Sigmoid colon (tissue), 7 donors: Measurements from ENCODE around the gene PITX1. TPM values are rescaled to one million over a fixed set of nuclear protein-coding genes. Genes with fewer than 3 reads are reported as not detected.
A peak's percentile ranks its signal among the peaks of the same experiment; 100 is the strongest.

ENCODE experiments used
- DNase-seq: peaks from one replicate; pipeline ENCODE4 v3.0.0-alpha.2; 2019
- H3K27ac ChIP-seq, 4 donors: fragments of 200-600 bp; sonication (generic); one replicate each; pipeline ENCODE4 v1.5.1; 2016 to 2019; ENCODE audit warnings: mild to moderate bottlenecking in 1 of 4
- H3K27me3 ChIP-seq, 3 donors: fragments of 200-600 bp; sonication (generic); one replicate each; pipeline ENCODE4 v1.5.1; 2019; ENCODE audit warnings: mild to moderate bottlenecking in 1 of 3
- H3K36me3 ChIP-seq, 4 donors: fragments of 200-600 bp; sonication (generic); one replicate each; pipeline ENCODE4 v1.5.1; 2016 to 2019
- H3K4me1 ChIP-seq, 4 donors: fragments of 200-600 bp; sonication (generic); one replicate each; pipeline ENCODE4 v1.5.1; 2017 to 2019
- H3K4me3 ChIP-seq, 4 donors: fragments of 200-600 bp; sonication (generic); one replicate each; pipeline ENCODE4 v1.5.1; 2017 to 2019; ENCODE audit warnings: mild to moderate bottlenecking in 2 of 4, moderate library complexity in 1 of 4
- H3K9me3 ChIP-seq, 4 donors: fragments of 200-600 bp in 3 of 4; sonication (generic) in 3 of 4; one replicate each; pipeline versions ENCODE4 v1.5.1 to v1.6.1; 2013 to 2019
- EP300 ChIP-seq, 4 donors: sonication (generic); formaldehyde crosslinking; IDR thresholded peaks; one replicate each; pipeline ENCODE4 v1.6.1; 2017; ENCODE audit warnings: antibody characterized with exemption in 4 of 4
- POLR2A ChIP-seq, 2 donors: fragments of 450-650 bp; IDR thresholded peaks; one replicate each; pipeline ENCODE4 v1.6.1; 2016; ENCODE audit warnings: antibody characterized with exemption in 2 of 2, mild to moderate bottlenecking in 2 of 2, moderate library complexity in 2 of 2
- POLR2AphosphoS5 ChIP-seq, 4 donors: sonication (generic); formaldehyde crosslinking; IDR thresholded peaks; one replicate each; pipeline ENCODE4 v1.6.1; 2017; ENCODE audit warnings: antibody characterized with exemption in 4 of 4
- WGBS, 2 donors: extraction: QIAGEN DNeasy Blood & Tissue Kit; methylation state at CpG; one replicate each; pipeline ENCODE4 v1.1.7; 2013; 5-methylcytosine and 5-hydroxymethylcytosine counted together
- intact Hi-C: fragments of 100-400 bp; cut with DNase I; formaldehyde crosslinking; loops from one replicate; pipeline ENCODE4 v1.15.1; 2023
- polyA plus RNA-seq, 3 donors: library from polyadenylated mRNA; stranded (reverse); fragments of 200-250 nt; gene quantifications; one replicate each; pipeline ENCODE4 v1.2.3, GENCODE V29; 2013
- total RNA-seq, 4 donors: library from RNA; depleted of rRNA; stranded (reverse); fragments of >200 nt; gene quantifications; one replicate each; pipeline ENCODE4 v1.1.0, GENCODE V29; 2016
- TF ChIP-seq, protein P1 (sequence below), 4 experiments: fragments of 450-650 bp in 3 of 4; fragments of 200-600 bp in 1 of 4; IDR thresholded peaks; one replicate each; pipeline ENCODE4 v1.5.1; 2016 to 2019; ENCODE audit warnings: antibody characterized with exemption in 4 of 4, mild to moderate bottlenecking in 3 of 4, moderate library complexity in 2 of 4
- donor health status: healthy with polysubstance abuse.
- donor health status: Bipolar disorder and iron deficiency.
- donor health status: healthy.

The PITX1 gene
- total and polyA plus RNA-seq, 7 donors = 1.6 to 7.2 (median 5.8) TPM

DNA sequence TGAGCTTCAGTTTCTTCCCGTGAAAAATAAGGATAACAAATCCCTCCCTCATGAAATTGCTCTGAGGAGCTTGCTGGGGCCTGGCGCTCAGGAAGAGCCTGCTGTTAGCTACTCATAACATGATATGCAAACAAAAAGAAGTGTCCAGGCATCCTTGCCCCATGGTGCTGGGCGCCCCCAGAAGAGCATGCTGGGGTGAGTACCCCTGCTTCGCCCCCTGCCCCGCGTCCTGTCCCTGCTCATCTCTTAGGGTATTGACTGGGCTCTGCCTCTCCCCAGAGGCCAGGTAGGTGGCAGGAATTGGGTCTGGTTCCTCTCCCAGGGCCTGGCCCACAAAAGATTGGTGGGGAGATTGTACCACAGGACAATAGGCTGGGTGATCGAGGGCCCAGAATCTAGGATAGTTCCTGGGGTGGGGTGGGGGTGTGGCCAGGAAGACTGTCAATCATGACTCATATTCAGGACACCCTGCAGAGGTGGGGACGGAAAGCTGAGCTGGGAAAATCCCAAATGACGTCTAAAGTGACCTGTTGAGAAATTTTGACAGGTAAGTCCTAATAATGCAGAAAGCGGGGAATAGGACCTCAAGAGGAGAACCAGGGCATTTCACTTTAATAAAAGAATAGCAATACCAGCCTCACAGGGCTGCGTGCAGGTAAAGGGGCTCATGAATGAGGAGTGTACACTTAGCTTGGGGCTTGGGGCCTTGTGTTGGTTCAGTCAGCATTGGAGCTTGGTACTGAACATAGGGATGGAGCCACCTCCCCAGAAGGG is 8.9 kb downstream of the PITX1 start:
- peaks cover 0 to 16% (median 10%) of the 10 kb centered on the region in 4 donors for H3K4me1 ChIP-seq
- no peaks in the 10 kb centered on the region for H3K36me3 ChIP-seq
- intact Hi-C loops = no loop called here
- TF ChIP-seq, protein P1, sequence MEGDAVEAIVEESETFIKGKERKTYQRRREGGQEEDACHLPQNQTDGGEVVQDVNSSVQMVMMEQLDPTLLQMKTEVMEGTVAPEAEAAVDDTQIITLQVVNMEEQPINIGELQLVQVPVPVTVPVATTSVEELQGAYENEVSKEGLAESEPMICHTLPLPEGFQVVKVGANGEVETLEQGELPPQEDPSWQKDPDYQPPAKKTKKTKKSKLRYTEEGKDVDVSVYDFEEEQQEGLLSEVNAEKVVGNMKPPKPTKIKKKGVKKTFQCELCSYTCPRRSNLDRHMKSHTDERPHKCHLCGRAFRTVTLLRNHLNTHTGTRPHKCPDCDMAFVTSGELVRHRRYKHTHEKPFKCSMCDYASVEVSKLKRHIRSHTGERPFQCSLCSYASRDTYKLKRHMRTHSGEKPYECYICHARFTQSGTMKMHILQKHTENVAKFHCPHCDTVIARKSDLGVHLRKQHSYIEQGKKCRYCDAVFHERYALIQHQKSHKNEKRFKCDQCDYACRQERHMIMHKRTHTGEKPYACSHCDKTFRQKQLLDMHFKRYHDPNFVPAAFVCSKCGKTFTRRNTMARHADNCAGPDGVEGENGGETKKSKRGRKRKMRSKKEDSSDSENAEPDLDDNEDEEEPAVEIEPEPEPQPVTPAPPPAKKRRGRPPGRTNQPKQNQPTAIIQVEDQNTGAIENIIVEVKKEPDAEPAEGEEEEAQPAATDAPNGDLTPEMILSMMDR (IDR thresholded peaks at IDR 0.05) = no peak
- no peak for TF ChIP-seq EP300 (IDR thresholded peaks at IDR 0.05)
- TF ChIP-seq POLR2AphosphoS5 (IDR thresholded peaks at IDR 0.05) = no peak
- TF ChIP-seq POLR2A (IDR thresholded peaks at IDR 0.05) = no peak
- H3K4me3 ChIP-seq = no peak overlapping the region
- no peak for DNase-seq
- WGBS, 2 donors = 80 to 84% methylated on average over 11 of the region's 11 CpGs
- H3K27me3 ChIP-seq = peaks cover 32 to 40% (median 39%) of the 10 kb centered on the region in 3 donors
- H3K9me3 ChIP-seq = no peaks in the 10 kb centered on the region
- no peak overlapping the region for H3K27ac ChIP-seq

DNA sequence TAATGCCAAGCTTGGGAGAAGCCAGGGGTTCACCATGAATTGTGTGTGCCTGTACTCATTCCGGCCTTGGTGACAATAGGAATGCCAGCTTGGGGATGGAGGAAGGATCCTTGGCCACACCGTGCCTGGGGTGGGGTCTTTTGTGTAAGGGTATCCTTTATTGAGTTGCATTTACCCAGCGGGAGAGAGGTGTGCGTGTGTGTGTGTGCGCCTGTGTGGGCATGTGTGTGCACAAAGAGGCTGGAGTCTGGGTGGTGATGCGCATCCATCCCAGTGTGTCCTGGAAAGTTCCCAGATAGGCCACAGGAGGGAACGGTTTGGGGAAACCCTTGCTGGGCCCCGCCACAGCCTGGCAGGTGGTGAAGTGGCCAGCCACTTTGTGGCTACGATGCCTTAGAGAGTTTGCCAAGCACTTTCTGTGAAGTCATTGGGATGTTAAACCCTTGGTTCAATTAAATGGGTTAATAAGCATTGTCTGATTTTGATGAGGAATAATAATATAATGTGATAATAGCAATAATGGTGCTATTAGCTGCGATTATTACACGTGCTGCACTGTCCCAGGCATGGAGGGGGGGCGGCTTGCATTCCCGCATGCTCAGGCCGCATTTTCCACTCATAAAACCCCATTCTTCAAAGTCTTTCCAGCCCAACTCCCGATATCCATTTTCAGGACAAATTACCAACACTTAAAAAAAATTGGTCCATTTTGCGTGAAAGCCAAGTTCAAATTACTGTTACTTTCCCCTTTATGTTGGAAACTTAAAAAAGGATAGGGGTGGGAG is 13.7 kb downstream of the PITX1 start:
- Histone ChIP-seq H3K4me1 (peaks cover 0 to under 1% (median 0%) of the 10 kb centered on the region in 4 donors), H3K4me3 (no peak overlapping the region), H3K27me3 (no peaks in the 10 kb centered on the region), H3K27ac (no peak overlapping the region), H3K36me3 (no peaks in the 10 kb centered on the region), H3K9me3 (no peaks in the 10 kb centered on the region)
- DNase-seq = peak; percentile 24
- TF ChIP-seq POLR2A (IDR thresholded peaks at IDR 0.05) (no peak), EP300 (IDR thresholded peaks at IDR 0.05) (no peak), POLR2AphosphoS5 (IDR thresholded peaks at IDR 0.05) (no peak)
- TF ChIP-seq, protein P1 (IDR thresholded peaks at IDR 0.05) = no peak
- 88 to 90% methylated on average over 16 of the region's 16 CpGs for WGBS, 2 donors
- intact Hi-C loops = no loop called here

DNA sequence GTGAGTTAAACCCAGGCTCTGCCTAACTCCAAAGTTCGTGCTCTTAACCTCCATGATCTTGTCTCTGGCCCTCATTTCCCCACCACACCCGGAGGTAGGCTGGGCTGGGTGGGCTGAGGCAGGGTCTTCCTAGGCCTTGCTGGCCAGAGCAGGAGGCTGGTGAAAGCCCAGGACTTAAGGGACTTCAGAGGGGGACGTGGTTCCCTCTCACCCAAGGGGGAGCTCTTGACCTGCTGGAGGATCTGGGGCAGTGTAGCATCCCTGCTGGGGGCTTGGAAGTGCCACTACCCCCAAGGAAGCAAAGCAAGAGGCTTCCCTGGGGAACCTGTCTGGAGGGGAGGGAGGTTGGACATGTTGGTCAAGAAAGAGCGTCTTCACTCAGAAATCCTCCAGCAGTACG is 14.7 kb downstream of the PITX1 start:
- Histone ChIP-seq H3K27me3 (no peaks in the 10 kb centered on the region), H3K9me3 (no peaks in the 10 kb centered on the region), H3K36me3 (no peaks in the 10 kb centered on the region), H3K4me3 (no peak overlapping the region), H3K27ac (no peak overlapping the region), H3K4me1 (peaks cover 0 to 10% (median 7%) of the 10 kb centered on the region in 4 donors)
- 87 to 94% methylated on average over 5 of the region's 5 CpGs for WGBS, 2 donors
- TF ChIP-seq, protein P1 (IDR thresholded peaks at IDR 0.05) = no peak
- TF ChIP-seq EP300 (IDR thresholded peaks at IDR 0.05) (no peak), POLR2A (IDR thresholded peaks at IDR 0.05) (no peak), POLR2AphosphoS5 (IDR thresholded peaks at IDR 0.05) (no peak)
- intact Hi-C loops = no loop called here
- peak; percentile 43 for DNase-seq

DNA sequence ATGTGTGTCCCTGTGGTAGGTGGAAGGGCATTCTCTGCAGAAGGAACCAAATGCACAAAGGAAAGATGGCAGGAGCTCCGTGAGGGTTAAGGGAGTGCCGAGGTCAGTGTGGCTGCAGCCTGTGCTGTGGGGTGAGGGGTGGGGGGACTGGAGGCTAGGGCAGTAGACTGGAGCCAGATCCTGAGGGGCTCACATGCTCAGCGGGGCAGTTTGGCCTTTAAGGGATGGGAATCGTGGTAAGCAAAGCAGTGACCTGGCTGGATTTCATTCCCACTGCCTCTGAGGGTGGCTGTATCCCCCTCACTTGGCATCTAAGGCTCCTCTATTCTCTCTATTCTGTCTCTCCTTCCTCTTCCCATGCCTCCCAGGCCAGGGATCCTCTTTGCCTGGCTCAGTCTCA is 15.6 kb downstream of the PITX1 start:
- Histone ChIP-seq H3K27ac (no peak overlapping the region), H3K36me3 (no peaks in the 10 kb centered on the region), H3K9me3 (no peaks in the 10 kb centered on the region), H3K4me1 (peaks cover 0 to 19% (median 16%) of the 10 kb centered on the region in 4 donors), H3K4me3 (no peak overlapping the region), H3K27me3 (no peaks in the 10 kb centered on the region)
- WGBS, 2 donors = 89 to 93% methylated on average over 4 of the region's 4 CpGs
- intact Hi-C loops = no loop called here
- TF ChIP-seq EP300 (IDR thresholded peaks at IDR 0.05) = no peak
- no peak for DNase-seq

DNA sequence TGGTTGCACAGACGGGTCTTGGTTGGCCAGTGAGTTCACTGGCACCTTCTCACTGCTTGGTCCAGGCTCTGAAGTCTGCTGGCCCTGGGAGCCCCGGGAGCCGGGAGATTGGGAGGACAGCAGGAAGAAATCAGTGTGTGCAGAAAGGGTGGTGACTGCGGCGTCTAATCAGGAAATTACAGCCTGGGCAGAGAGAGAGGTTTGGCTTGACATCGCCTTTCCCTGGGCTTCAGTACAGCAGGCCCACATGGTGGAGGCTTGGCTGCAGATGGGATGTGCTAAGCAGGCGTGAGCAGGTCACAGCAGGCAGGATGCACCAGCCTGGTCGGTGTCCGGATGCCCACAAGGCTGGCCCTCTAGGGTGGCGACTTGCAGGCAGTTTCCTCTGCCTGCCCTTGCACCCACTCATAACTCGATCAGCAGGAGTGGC is 17.2 kb downstream of the PITX1 start:
- no peak for TF ChIP-seq POLR2AphosphoS5 (IDR thresholded peaks at IDR 0.05)
- TF ChIP-seq EP300 (IDR thresholded peaks at IDR 0.05) = no peak
- TF ChIP-seq POLR2A (IDR thresholded peaks at IDR 0.05) = no peak
- TF ChIP-seq, protein P1 (IDR thresholded peaks at IDR 0.05) = no peak
- Histone ChIP-seq H3K9me3 (no peaks in the 10 kb centered on the region), H3K27ac (no peak overlapping the region), H3K4me3 (no peak overlapping the region), H3K36me3 (no peaks in the 10 kb centered on the region), H3K27me3 (no peaks in the 10 kb centered on the region), H3K4me1 (peaks cover 0 to 31% (median 24%) of the 10 kb centered on the region in 4 donors)
- WGBS, 2 donors = 70 to 76% methylated on average over 11 of the region's 11 CpGs
- intact Hi-C loops = no loop called here
- peak; percentile 54 for DNase-seq
